ENCODE results near the gene RAPGEF3.

DNA sequence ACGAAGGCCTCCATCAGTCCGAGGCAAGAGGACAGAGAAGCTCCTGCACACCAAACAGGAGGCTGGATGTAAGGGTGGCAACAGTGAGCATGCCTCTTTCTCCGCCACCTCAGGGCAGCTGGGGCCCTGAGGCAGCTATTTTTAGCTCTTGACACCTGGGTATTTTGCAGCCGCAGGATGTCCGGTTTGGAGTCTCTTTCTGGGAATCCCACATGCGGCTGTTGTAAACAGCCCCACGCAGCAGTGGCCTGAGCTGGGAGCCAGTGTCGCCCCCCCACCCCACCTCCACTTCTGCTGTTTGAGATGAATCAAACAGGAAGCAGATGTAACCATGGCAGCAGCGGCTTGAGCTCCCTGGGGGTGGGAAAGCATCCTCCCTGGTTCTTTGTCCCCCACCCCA lies 49.4 kb upstream of the RAPGEF3 start:
- TF ChIP-seq, protein P1, sequence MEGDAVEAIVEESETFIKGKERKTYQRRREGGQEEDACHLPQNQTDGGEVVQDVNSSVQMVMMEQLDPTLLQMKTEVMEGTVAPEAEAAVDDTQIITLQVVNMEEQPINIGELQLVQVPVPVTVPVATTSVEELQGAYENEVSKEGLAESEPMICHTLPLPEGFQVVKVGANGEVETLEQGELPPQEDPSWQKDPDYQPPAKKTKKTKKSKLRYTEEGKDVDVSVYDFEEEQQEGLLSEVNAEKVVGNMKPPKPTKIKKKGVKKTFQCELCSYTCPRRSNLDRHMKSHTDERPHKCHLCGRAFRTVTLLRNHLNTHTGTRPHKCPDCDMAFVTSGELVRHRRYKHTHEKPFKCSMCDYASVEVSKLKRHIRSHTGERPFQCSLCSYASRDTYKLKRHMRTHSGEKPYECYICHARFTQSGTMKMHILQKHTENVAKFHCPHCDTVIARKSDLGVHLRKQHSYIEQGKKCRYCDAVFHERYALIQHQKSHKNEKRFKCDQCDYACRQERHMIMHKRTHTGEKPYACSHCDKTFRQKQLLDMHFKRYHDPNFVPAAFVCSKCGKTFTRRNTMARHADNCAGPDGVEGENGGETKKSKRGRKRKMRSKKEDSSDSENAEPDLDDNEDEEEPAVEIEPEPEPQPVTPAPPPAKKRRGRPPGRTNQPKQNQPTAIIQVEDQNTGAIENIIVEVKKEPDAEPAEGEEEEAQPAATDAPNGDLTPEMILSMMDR (conservative IDR thresholded peaks at IDR 0.05 in 1 of 2, IDR thresholded peaks at IDR 0.05 in 1 of 2; ENCODE audit: extremely low read depth in 1 of 2, insufficient read depth in 1 of 2, low read depth in 1 of 2, low read length in 2 of 2), result no peak
- TF ChIP-seq EZH2 (IDR thresholded peaks at IDR 0.05; ENCODE audit: borderline replicate concordance, low read length), result no peak
